GM12878 (cell line): ENCODE measurements around the gene TRIM3. TPM values are rescaled to one million over a fixed set of nuclear protein-coding genes. Genes with fewer than 3 reads are reported as not detected.

Experiments used
- ATAC-seq: fragments of 200-7000 bp; cut with Tn5 transposase; 3 replicates; pipeline ENCODE4 v1.9.1; 2020; ENCODE audit warnings: mild to moderate bottlenecking, moderate library complexity
- BruUV-seq: library from RNA; stranded (reverse); fragments of 400-500 nt; replicated peaks from 2 replicates; lab custom pipeline; 2021; lab: Mats Ljungman, UMichigan
- CTCF ChIA-PET: fragments of 300-600 bp; sonication (Branson Sonifier 250); formaldehyde crosslinking; extraction: SDS; loops from one replicate; lab custom pipeline; 2021; ENCODE audit warnings: inconsistent platforms; lab: Yijun Ruan, JAX
- POLR2A ChIA-PET: fragments of 350-600 bp; formaldehyde crosslinking; extraction: SDS; loops from one replicate; lab custom pipeline; 2021; ENCODE audit warnings: inconsistent platforms; lab: Charles Lee
- RAD21 ChIA-PET: fragments of 300-600 bp; sonication (Branson Sonifier 250); formaldehyde crosslinking; loops from one replicate; lab custom pipeline; 2023; ENCODE audit warnings: antibody characterized with exemption; ENCODE audit not compliant: unreplicated experiment; lab: Charles Lee
- SMC1A ChIA-PET: fragments of 300-600 bp; sonication (Branson Sonifier 250); formaldehyde crosslinking; loops from one replicate; lab custom pipeline; 2023; ENCODE audit not compliant: unreplicated experiment, uncharacterized antibody; lab: Charles Lee
- DNase-seq: peaks from one replicate; pipeline ENCODE4 v3.0.0-alpha.2; 2011; ENCODE audit warnings: low read depth, low spot score
- FAIRE-seq: peaks from 3 replicates; lab custom pipeline; 2011; peaks lifted over from hg19 to GRCh38; lab: Jason Lieb, UNC
- H2AFZ ChIP-seq: 2 replicates; pipeline ENCODE4 v1.6.0; 2011; ENCODE audit warnings: low read depth, low read length, control low read depth; ENCODE audit not compliant: control insufficient read depth
- H3K27ac ChIP-seq: 2 replicates; pipeline ENCODE4 v1.5.1; 2011; ENCODE audit warnings: control low read depth; ENCODE audit not compliant: control insufficient read depth, insufficient read depth
- H3K27me3 ChIP-seq, 2 experiments: replicated peaks in 1 of 2; 2 replicates each; pipeline versions ENCODE4 v1.6.0 to v1.6.1; 2011; ENCODE audit warnings: low read length in 1 of 2; ENCODE audit not compliant: control insufficient read depth in 2 of 2, insufficient read depth in 2 of 2
- H3K36me3 ChIP-seq, 2 experiments: 2 replicates each; pipeline ENCODE4 v1.5.1; 2011; ENCODE audit warnings: low read length in 1 of 2; ENCODE audit not compliant: control insufficient read depth in 2 of 2, insufficient read depth in 2 of 2
- H3K4me1 ChIP-seq: 2 replicates; pipeline ENCODE4 v1.6.1; 2011; ENCODE audit warnings: mild to moderate bottlenecking, low read length, moderate library complexity, mixed read lengths; ENCODE audit not compliant: control insufficient read depth, insufficient read depth
- H3K4me2 ChIP-seq: 2 replicates; pipeline ENCODE4 v1.6.0; 2011; ENCODE audit warnings: control low read depth; ENCODE audit not compliant: control insufficient read depth, insufficient read depth
- H3K4me3 ChIP-seq: fragments of 200-600 bp; sonication (generic); 2 replicates; pipeline ENCODE4 v1.5.1; 2016
- H3K79me2 ChIP-seq: 2 replicates; pipeline ENCODE4 v1.6.0; 2011; ENCODE audit warnings: low read length; ENCODE audit not compliant: control insufficient read depth, insufficient read depth
- H3K9ac ChIP-seq: 2 replicates; pipeline ENCODE4 v1.8.0; 2011; ENCODE audit warnings: low read length, control low read depth, mixed read lengths; ENCODE audit not compliant: control insufficient read depth, insufficient read depth
- H3K9me3 ChIP-seq: replicated peaks from 3 replicates; pipeline ENCODE4 v1.5.1; 2011; ENCODE audit warnings: mild to moderate bottlenecking, low read length; ENCODE audit not compliant: control insufficient read depth, insufficient read depth
- H4K20me1 ChIP-seq: 2 replicates; pipeline ENCODE4 v1.6.0; 2011; ENCODE audit not compliant: control insufficient read depth, insufficient read depth
- BCL11A ChIP-seq: IDR thresholded peaks from 2 replicates; pipeline ENCODE4 v1.6.1; 2011; ENCODE audit warnings: low read depth, low read length
- CBX5 ChIP-seq: sonication (generic); IDR thresholded peaks from 2 replicates; pipeline ENCODE4 v1.6.1; 2016; ENCODE audit warnings: low read depth, moderate library complexity, mild to moderate bottlenecking, inconsistent platforms
- CREM ChIP-seq: IDR thresholded peaks from 2 replicates; pipeline ENCODE4 v1.6.1; 2014; ENCODE audit warnings: antibody characterized with exemption, low read depth
- JUNB ChIP-seq: IDR thresholded peaks from 2 replicates; pipeline ENCODE4 v1.6.1; 2016; ENCODE audit warnings: antibody characterized with exemption, mild to moderate bottlenecking
- MAX ChIP-seq: IDR thresholded peaks from 2 replicates; pipeline ENCODE4 v1.6.1; 2012; ENCODE audit warnings: low read depth, low read length, improper control_type of control experiment
- MYB ChIP-seq: fragments of 150-350 bp; IDR thresholded peaks from 2 replicates; pipeline ENCODE4 v1.6.1; 2014; ENCODE audit warnings: mild to moderate bottlenecking, low read depth, low read length, borderline replicate concordance
- NBN ChIP-seq: fragments of 450-650 bp; IDR thresholded peaks from 2 replicates; pipeline ENCODE4 v1.6.1; 2016
- NFYB ChIP-seq: IDR thresholded peaks from 2 replicates; pipeline ENCODE4 v1.6.1; 2011; ENCODE audit warnings: low read depth, mild to moderate bottlenecking, low read length, improper control_type of control experiment, moderate library complexity; ENCODE audit not compliant: insufficient read depth
- YY1 ChIP-seq: IDR thresholded peaks from 2 replicates; pipeline ENCODE4 v1.6.1; 2011; ENCODE audit warnings: low read depth, mild to moderate bottlenecking, low read length
- WGBS: methylation state at CpG from one replicate; pipeline ENCODE4 v1.1.6; 2016; ENCODE audit warnings: low lambda C conversion rate; ENCODE audit not compliant: insufficient replicate concordance, insufficient coverage; ENCODE audit errors: missing lambda C conversion rate; 5-methylcytosine and 5-hydroxymethylcytosine counted together
- in situ Hi-C: fragments of 300-500 bp; cut with MboI; formaldehyde crosslinking; loops from 9 replicates; pipeline ENCODE4 v1.14.3; 2018; ENCODE audit warnings: mixed read lengths
- intact Hi-C: fragments of 100-400 bp; cut with micrococcal nuclease; formaldehyde crosslinking; loops from one replicate; pipeline ENCODE4 v1.14.2; 2022; ENCODE audit not compliant: unreplicated experiment
- polyA plus RNA-seq, 11 experiments: library from polyadenylated mRNA; depleted of rRNA in 4 of 11; unstranded in 6 of 11; stranded (reverse) in 5 of 11; fragments of >200 nt; fragmentation: Nextera tagmentation in 4 of 11; fragmentation: Illumina TruSeq in 1 of 11; extraction: Ambion mirVana in 4 of 11; extraction: Trizol in 1 of 11; gene quantifications; 1 replicate in 1 of 11; 2 replicates in 10 of 11; pipeline versions ENCODE4 v1.2.1 to v1.2.3, GENCODE V29; 2011 to 2016; ENCODE audit warnings: inconsistent platforms in 2 of 11, missing spikeins in 2 of 11, low read depth in 1 of 11
- total RNA-seq, 4 experiments: library from RNA; depleted of rRNA in 3 of 4; stranded (reverse); fragments of >200 nt in 3 of 4; fragmentation: Illumina TruSeq in 1 of 4; extraction: Trizol in 1 of 4; gene quantifications; 2 replicates each; pipeline versions ENCODE4 v1.2.1 to v1.2.3, GENCODE V29; 2013 to 2021

TRIM3 gene
- total and polyA plus RNA-seq, 10 of the 15 experiments (the other 5 are each of a cell fraction or from before 2014, with no cell fraction given): 0.34 to 11.8 (median 4.8) TPM

DNA sequence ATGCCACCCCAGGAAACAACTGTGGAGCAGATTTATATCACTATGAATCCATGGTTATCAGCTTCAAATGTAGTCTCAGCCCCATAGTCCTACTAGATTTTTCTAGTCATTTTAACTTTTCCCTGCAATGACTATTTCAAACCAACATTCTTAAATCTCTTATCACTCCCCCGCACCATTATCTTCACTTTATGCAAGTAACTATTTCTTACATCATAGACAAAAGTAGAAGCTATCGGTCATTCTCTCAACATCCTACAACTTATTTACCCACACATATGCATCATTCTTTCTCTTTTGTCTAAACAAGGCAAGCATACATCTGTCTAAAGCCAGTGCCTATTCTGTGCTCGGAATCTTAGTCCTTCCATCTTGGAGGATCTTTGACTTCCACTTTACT lies 11.9 kb upstream of the TRIM3 start:
- TF ChIP-seq MYB (no peak), NBN (no peak), CBX5 (no peak), MAX (no peak), CREM (no peak), YY1 (no peak), BCL11A (no peak), NFYB (no peak), JUNB (no peak)
- no peak for FAIRE-seq
- no TSS peak for BruUV-seq

More for the DNA sequence above, 11.9 kb upstream of the TRIM3 start:
- Histone ChIP-seq H3K4me1 (peaks cover 11% of the 10 kb centered on the region), H3K9me3 (no peaks in the 10 kb centered on the region), H4K20me1 (no peaks in the 10 kb centered on the region), H3K79me2 (peaks cover 29% of the 10 kb centered on the region), H3K4me3 (no peak overlapping the region), H3K9ac (no peak overlapping the region), H3K36me3 (peaks cover 0 to 12% of the 10 kb centered on the region in 2 experiments; a peak in 2 of 4 replicates), H2AFZ (no peak overlapping the region), H3K27me3 (no peaks in the 10 kb centered on the region), H3K27ac (no peak overlapping the region), H3K4me2 (0 out of 2 replicates have a peak overlapping the region, but pooled peaks have one; percentile 2)
- DNase-seq: no peak
- CTCF ChIA-PET: interaction anchor here (1.0 to 10.7 kb wide), 9 partner anchors 8 to 220 kb away, joined by 3 to 119 read pairs (median 4); partner anchors contain the start of gene TPP1
- RAD21 ChIA-PET: interaction anchor here (0.8 to 3.4 kb wide), 2 partner anchors 106 to 134 kb away, joined by 3 to 14 read pairs; partner anchors contain the start of gene TPP1
- ATAC-seq: no peak
- SMC1A ChIA-PET: interaction anchor here (1.1 to 2.4 kb wide), 6 partner anchors 10 to 107 kb away, joined by 4 to 8 read pairs (median 5); no protein-coding TSS in a partner anchor
- intact Hi-C loops (loop anchor here (10.0 kb wide), 2 partner anchors 251 to 1039 kb away; partner anchors contain the start of genes CNGA4 and FHIP1B), in situ Hi-C loops (no loop called here)
- POLR2A ChIA-PET: interaction anchor here (1.1 to 2.0 kb wide), 4 partner anchors 11 to 17 kb away, joined by 3 to 4 read pairs (median 4); partner anchors contain the start of genes DNHD1 and TRIM3
- WGBS: 99% methylated on average over 3 of the region's 3 CpGs
